HG02884 (cell line): ENCODE results near the gene TSPAN4.

ENCODE experiments used
- ATAC-seq: cut with Tn5 transposase; IDR thresholded peaks from one replicate; pipeline ENCODE4 v1.9.1; 2021; ENCODE audit warnings: mild to moderate bottlenecking, moderate library complexity; ENCODE audit not compliant: unreplicated experiment

The TSPAN4 gene, protein sequence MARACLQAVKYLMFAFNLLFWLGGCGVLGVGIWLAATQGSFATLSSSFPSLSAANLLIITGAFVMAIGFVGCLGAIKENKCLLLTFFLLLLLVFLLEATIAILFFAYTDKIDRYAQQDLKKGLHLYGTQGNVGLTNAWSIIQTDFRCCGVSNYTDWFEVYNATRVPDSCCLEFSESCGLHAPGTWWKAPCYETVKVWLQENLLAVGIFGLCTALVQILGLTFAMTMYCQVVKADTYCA

DNA sequence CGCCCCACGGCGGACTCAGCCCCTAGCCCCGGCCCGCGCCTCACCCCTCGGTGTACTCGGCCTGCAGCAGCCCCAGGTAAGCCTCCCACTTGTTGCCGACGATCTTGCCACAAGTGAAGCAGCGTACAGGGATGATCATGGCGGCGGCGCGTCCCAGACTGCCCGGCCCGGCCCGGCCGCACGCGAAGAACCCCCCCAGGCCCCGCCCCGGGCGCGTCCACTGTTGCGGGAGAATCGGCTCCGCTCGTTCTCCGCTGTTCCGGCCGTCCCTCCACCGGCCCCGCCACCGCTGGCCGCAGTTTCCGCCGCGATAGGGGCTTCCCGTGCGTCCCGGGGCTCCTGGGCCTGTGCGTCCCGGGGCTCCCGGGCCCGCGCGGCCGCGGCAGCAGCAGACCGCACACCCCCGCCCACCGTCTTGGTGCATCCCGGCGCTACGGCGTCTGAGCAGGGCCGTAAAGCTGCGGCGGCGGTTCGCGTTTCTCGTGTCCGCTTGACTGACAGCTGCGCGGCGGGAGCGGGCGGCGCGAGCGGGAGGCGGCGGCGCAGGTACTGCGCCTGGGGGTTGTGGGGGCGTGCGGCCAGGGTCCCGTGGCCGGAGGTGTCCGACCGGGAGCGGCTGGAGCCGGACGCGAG lies at the start of gene TSPAN4, which contains the start of gene POLR2L:
TSPAN4 (plus strand) TSS at position 483 of the 633 bp plus-strand sequence. CDS start 7,453 bp downstream, outside the sequence.
POLR2L (minus strand) TSS at position 160 of the 633 bp plus-strand sequence; CDS start at position 139, 21 bp downstream.
- ATAC-seq, result peak; percentile 58

DNA sequence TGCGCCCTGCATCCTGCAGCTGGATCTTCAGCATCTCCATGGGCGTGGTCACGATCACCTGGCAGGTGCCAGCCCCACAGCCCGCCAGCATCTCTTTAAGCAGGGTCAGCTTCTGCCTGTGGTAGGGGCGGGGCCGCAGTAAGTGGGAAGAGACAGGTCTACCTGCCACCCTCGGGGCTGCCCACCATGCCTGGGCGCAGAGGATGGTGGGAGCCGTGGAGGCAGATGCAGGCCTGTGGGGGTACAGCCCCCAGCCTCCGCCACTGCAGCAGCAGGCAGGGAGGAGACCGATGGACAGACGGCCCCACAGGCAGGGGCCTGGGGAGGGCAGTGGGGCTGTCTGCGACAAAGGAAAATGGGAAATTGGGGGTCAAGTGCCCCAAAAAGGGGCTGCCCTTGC lies 49.8 kb upstream of the TSPAN4 start:
- ATAC-seq, result no peak

DNA sequence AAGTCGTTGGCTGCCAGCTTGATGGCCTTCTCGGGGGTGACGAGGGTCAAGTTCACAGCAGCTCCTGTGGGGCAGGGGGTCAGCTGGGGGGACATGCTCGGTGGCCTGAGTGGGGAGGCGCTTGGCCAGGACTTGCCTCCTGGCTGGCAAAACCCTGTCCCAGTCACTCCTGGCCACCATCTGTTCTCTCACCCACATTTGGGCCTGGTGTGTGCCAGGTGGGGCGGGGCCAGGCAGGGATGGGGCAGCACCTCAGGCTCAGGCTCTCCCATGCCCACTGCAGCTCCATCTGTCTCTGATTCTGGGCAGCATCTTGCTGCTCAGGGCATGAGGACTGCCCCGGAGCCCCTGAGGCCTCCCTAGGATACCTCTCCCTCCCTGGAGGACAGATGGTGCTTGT lies 49.1 kb upstream of the TSPAN4 start:
- ATAC-seq, result no peak

DNA sequence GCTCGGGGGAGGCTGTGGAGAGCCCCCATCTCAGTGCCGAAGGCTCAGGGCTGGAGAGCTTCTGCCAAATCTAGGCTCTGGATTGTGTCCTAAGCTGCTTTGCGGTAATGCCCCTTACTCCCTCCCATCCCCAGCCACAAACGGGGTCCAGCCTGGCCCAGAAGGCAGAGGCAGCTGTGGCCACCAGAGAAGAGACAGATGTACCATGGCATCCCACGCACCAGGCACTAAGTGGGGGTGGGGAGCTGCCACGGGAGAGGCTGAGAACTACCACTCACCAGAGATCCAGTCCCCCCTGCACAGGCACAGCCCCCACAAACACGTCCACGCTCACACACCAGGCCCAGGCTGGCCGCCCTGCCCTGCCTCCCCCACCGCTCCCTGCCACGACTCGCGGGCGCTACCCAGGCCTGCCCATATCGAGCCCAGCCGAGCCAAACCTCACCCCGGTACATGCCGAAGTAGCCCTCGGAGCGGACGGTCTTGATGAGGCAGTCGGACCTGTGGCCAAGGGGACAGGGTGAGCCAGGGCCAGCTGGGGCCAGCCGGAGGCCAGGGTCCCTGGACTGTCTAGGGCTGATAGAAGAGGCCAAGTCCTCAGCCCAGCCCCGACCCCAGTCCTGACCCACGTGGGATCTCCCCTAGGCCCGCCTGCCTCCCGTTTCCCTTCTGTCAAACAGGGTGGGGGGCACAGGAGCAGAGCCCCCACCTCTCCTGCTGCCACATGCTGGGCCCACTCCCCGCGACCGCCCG lies 48.5 kb upstream of the TSPAN4 start:
- no peak for ATAC-seq

DNA sequence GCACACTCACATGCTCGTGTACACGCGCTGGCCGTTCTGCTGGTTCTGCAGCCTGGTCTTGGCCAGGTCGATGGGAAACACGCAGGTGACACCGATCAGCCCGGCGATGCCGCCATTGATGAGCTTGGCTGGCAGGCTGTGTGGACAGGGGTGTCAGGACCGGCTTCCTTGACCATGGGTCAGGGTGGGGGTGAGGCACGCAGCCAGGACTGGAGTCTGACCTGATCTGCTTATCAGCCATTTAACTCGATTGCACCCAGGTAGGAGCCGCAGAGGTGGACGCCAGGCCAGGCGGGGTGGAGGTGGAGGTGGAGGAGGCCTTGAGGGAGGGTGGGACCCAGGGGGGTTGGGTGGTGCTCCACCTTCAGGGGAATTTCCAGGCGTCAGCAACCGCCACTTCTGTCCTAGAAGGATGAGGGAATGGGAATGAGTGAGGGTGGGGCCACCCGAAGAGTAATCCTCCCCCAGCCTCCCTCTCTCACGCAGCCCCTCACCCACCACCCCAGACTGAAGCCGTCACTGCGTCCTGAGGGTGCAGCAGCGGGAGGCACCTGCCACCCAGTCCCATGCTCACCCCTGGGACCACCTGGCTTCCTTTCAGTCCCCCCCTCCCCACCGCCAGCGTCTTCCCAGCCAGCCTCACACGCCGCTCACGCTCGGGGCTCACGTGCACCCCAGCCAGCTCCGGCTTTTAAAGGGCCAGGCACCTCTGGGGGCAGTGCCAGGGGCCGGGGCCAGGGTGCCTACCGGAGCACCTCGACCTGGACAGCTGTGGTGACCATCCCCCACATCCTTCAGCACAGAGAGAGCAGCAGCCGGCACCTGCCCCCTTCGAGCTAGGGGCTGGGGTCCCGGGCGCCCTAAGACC lies 47.7 kb upstream of the TSPAN4 start:
- no peak for ATAC-seq

DNA sequence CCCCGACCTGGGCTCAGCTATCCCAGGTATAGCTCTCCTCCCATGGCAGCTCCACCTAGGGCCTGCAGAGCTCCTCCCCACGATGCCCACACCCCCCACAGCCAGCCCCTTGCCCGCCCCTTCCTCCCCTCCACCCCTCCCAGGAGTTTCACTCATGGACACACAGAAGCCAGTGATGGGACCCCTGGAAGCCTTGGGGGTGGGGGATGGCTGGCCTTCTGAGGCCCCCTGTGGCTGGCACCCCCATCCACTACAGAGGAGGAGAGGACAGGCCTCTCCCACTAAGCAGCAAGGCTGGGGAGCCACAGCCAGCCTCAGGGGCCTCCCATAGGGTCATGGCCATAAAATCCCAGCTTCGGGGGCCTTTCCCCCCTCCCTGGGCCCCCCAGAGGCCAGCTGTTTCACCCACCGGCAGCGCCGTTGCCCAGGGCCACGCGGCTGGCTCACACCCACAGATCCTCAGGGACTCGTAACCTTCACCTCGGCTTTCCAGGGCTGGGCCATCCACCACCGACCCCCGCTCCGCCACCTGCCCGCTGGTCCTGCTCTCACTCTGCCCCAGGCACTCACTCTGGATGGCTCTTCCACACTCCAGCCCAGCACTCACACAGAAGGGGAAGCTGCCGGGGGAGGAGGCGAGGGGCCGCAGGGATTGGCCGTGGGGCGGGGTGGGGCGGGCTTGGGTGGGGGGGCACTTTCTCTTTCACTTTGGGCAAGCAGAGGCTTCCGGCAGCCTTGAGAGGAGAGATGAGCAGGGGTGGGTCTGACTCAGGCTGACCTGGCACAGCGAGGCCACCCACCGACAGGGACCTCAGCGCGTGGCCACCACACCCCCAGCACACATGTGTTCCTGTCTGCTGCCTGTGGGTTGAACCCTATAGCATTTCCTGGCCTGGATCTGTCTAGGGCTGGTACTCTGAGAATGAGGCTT lies 46.8 kb upstream of the TSPAN4 start:
- ATAC-seq, result no peak

DNA sequence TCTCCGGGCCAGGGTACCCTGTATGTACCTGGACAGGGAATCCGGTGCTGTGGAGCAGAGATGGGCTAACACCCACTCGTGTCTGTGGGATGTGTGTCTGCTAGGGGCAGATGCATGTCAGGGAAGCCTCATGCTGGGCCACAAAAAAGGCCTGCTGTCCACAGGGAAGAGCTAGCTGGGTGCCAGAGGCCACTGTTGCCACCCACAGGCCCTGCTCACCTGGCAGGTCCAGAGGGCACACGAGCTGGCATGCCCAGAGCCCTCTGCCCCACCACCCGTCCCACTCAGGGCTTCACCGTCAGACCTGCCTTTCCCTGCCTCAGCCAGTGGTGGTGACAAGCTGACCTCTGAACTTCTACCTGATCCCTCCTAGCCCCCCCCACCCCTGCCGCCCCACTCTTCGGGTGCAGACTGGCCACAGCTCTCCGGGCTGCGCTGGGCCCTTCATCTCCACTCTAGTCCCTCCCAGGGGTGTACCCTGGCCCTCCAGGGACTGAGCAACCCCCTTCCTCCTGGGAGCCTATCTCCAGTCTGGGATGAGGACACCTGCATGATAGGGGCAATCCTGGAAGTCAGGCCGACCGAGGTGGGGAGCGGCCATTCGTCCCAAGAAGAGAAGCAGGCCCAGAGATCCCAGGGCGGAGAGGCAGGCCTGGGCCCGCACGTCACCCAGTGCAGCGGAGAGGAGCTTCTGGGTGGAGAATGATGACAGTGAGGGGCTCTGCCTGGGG lies 45.9 kb upstream of the TSPAN4 start:
- ATAC-seq, result no peak

DNA sequence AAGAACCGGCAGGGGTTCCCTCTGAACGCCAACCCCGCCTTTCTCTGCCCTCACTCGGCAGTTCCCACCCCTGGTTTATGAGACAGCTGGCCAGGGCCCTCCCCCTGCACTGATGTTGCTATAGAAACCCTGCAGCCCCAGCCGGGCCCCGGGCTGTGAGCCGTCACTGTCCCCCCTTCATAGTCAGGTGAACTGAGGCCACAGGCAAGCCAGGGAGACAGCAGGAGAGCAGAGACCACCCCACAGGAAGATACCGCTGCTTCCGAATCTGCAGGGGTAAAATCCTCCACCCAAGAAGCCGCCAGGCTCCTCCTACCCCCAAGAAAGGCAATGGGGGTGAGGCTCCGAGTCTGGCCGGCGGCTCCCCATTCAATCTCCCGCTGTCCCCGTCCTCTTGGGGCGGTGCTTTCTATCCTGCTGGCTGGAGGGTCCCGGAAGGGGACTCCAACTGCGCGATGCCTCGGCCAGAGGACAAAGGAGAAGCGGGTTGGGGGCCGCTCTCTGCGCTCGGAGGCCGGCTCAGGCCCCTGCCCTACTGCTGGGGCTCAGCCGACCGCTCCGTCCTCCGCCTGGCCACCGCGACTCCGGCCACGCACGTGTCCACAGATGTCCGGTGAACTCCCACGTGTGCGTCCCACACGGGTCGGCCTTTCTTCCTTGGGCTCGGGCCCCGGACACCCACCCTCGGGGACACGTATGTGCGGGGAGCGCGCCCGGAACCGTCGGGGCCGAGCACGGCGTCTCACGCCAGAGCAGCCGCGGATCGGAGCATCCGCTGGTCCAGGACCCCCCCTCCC lies 45.2 kb upstream of the TSPAN4 start:
- ATAC-seq, result peak; percentile 36

DNA sequence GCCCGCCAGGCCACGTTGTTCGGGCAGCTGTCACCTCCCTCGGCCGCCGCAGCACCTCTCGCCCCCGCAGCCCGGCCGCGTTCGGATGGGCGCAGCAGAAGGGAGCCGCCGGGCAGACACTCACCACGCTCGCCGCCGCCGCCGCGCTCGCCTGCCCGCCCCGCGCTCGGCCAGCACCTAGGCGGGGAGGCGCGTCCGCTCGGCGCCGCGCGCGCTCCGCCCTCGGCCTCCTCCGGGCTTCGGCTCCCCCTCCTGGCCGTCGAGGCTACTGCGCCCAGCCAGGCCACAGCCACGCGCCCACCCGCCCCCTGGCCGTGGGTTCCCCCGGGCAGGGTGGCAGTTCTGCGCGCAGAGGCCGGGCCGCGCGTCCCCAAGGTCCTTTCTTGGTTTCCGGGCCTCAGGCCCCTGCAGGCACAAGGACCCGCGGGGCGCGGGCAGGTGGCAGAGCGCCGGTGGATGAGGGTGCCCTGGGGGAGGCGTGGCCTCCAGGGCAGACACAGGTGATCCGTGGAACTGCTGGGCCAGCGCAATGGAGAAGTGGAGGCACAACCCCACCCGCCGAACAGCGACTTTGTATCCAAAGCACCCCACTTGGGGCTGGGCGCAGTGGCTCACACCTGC lies 44.4 kb upstream of the TSPAN4 start, which contains the start of gene SLC25A22:
SLC25A22 (minus strand) TSS at position 189 of the 621 bp plus-strand sequence. CDS start 3,275 bp downstream, outside the sequence.
- peak; percentile 59 for ATAC-seq

DNA sequence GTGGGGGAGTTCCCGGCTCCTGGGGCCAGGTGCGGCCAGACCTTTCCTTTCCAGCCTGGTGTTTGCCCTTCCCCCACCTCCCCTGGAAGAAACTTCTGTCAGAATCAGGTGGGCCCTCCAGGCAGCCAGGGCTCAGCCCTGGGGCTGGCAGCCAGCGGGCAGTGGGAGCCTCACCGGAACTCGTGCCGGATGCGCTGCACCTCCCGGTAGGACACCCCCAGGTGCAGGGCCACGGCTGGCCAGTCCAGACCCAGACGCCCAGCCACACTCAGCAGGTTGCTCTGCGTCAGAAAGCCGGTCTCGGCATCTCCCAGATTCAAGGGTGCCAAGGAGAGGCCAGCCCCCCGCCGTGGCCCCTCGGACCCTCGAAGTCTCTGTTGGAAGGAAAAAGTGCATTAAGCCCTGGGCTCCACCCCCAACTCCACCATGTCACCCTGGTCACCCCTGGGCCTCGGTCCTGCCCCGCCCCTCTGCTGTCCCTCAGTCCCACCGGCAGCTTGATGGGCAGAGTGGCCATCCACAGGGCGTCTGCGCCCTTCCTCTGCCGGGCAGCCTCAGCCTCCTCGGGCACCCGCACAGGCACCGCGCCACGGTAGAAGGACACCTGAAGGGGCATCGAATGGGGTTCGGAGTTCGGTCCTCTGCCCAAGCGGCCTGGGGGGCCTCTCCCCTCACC lies 42.9 kb upstream of the TSPAN4 start:
- no peak for ATAC-seq

DNA sequence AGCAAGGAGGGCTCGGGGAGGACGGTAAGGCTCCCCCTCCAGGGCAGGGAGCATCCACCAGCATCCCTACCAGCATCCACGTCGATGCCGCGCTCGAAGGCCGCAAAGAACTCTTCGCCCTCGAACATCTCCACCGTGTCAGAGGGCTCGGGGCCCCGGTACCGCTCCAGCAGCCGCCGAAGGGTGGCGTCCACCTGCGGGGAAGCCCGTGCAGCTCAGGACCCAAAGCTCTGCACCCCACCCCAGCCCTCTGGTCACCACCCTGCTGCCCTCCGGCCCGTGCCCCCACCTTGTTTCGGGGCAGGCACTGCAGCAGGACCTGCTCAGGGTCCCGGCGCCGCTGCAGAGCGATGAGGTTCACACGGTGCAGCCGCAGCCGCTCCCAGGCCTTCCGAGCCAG lies 42.2 kb upstream of the TSPAN4 start:
- ATAC-seq, result no peak

DNA sequence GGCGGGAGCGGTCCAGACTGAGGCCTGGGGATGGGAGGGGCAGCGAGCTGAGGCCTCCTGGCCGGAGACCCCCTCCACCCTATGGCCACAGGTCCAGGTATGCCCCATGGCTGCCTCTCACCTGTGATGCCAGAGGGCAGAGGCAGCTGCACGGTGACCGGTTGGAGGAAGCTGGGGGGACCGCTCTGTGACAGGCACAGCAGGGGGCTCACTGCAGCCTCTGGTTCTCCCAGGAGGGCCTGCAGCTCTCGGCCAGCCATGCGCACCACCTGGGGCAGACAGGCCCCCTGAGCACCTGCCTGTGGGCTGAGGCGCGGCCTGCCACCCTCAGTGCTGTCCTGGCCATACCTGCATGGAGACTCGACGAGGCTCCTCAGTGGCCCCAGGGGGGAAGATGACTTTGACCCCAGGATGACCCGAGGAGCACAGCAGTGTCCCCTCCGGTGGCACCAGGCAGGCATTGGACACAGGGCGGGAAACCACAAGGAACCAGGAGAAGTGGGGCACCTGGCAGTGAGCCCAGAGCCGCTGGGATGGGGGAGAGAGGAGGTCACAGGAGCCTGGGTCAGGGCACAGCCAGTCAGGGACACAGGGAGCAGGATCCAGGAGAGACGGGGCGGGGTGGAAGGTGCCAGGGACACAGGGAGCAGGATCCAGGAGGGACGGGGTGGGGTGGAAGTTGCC lies 41.4 kb upstream of the TSPAN4 start:
- no peak for ATAC-seq

DNA sequence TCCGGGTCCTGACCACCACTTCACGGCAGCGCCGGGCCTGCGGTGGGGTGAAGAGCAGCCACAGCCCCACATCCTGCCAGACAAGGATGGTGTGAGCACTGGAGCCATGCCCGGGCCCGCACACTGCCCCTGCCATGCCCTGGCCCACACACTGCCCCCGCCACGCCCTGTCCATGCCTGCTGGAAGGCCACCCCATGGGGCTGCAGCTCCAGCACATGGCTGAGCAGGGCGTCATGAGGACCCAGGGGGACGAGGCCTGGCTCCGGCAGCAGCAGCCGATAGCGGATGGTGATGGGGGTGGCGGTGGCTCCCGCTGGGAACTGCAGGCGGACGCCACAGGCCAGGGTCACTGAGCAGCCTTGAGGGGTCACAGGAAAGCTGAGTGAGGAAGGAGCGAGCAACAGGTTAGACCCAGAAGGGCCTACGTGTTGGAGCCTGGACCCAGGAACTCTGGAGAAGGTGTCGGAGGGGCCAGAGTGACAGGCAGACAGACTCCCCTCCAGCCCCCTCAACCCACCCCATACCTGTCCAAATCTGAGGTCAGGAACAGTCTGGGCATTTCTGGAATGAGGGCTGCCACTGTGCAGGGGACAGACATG lies 40.5 kb upstream of the TSPAN4 start:
- ATAC-seq, result no peak

DNA sequence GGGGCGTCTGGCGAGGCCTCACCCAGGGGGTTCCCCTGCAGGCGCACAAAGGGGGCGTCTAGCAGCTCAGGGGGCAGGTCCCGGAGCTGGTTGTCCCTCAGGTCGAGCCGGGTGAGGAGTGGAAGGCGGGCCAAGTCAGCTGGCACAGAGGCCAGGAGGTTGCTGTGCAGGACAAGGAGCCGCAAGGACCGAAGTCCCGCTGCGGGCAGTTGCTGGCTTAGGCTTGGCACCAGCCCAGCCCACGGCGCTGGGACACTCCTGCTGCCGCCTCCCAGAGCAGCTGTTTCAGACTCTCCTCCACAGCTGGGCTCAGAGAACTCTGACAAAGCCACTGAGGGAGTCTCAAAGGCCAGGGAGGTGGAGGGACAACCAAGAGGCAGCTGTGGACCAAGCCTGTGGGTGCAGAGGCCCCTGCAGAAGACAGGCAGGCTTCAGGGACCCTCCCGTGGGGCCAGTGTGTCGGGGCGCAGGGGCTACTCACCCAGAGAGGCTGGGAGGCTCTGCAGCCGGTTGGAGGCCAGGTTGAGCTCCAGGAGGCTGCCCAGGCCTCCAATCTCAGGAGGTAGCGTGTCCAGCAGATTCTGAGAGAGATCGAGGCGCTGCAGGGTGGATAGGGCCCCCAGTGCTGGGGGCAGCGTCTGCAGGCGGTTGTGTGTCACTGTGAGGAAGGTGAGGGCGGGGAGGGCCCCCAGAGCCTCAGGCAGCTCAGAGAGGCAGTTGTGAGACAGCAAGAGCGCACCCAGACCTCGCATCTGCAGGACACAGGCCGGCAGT lies 39.8 kb upstream of the TSPAN4 start:
- no peak for ATAC-seq

DNA sequence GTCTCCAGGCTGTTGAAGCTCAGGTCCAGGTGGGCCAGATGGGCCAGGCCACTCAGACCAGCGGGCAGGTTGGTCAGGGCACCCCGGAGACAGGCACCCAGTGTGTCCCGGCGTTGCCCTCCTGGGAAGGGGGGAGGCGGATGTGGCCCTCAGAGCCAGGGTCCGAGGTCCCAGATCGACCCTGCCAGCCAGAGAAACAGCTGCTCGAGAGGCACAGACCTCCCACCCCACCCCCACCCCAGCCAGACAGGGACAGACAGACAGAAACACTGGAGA lies 39.2 kb upstream of the TSPAN4 start:
- no peak for ATAC-seq
